ENCODE measurements around the gene BLTP3B.

DNA sequence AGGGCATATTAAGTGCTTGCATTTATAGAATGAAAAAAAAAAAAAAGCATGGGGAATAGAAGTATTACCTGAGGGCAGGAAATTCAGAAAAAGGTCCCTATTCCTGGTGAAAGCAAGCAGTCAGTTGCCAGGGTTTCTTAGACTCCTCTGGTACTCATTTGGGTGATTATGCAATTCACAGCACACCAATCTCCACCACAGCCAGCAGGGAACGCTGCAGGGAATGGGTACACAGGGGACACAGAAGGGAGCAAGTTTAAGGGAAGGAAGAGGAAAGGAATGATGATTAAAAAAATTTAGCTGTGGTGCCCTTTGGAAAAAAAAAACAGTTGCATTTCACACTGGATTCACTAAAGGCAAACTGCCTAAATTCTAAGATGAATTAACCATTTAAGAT lies 14.2 kb downstream of the BLTP3B start:
- TF ChIP-seq, protein P1, sequence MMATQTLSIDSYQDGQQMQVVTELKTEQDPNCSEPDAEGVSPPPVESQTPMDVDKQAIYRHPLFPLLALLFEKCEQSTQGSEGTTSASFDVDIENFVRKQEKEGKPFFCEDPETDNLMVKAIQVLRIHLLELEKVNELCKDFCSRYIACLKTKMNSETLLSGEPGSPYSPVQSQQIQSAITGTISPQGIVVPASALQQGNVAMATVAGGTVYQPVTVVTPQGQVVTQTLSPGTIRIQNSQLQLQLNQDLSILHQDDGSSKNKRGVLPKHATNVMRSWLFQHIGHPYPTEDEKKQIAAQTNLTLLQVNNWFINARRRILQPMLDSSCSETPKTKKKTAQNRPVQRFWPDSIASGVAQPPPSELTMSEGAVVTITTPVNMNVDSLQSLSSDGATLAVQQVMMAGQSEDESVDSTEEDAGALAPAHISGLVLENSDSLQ (IDR thresholded peaks at IDR 0.05): no peak
- TF ChIP-seq SP1 (IDR thresholded peaks at IDR 0.05) (no peak), BHLHE40 (IDR thresholded peaks at IDR 0.05; ENCODE audit: borderline replicate concordance) (no peak), ELF4 (IDR thresholded peaks at IDR 0.05) (no peak), SUZ12 (IDR thresholded peaks at IDR 0.05) (no peak), HDGF (IDR thresholded peaks at IDR 0.05; ENCODE audit: borderline replicate concordance) (no peak)

Data from HEK293T (cell line).